Smooth muscle cell (in vitro differentiated cells): Measurements from ENCODE around the gene PEF1. TPM values are rescaled to one million over a fixed set of nuclear protein-coding genes. Genes with fewer than 3 reads are reported as not detected.
A peak's percentile ranks its signal among the peaks of the same experiment; 100 is the strongest.

Source experiments
- DNase-seq: peaks from one replicate; lab custom pipeline; 2025; ENCODE audit not compliant: unreplicated experiment; lab: John Stamatoyannopoulos, UW
- H2AFZ ChIP-seq: fragments of 200-600 bp; sonication (generic); 2 replicates; pipeline ENCODE4 v1.6.0; 2016; ENCODE audit warnings: antibody characterized with exemption, low read depth, mild to moderate bottlenecking
- H3F3A ChIP-seq: fragments of 200-600 bp; sonication (generic); 2 replicates; pipeline ENCODE4 v1.6.0; 2017; ENCODE audit warnings: antibody characterized with exemption, low read depth
- H3K27ac ChIP-seq: fragments of 200-600 bp; sonication (generic); 2 replicates; pipeline ENCODE4 v1.5.1; 2016; ENCODE audit warnings: low read depth, mild to moderate bottlenecking
- H3K27me3 ChIP-seq: fragments of 200-600 bp; sonication (generic); 2 replicates; pipeline ENCODE4 v1.6.1; 2016; ENCODE audit warnings: low read depth, mild to moderate bottlenecking
- H3K36me3 ChIP-seq: fragments of 200-600 bp; sonication (generic); 2 replicates; pipeline ENCODE4 v1.5.1; 2016; ENCODE audit warnings: low read depth
- H3K4me1 ChIP-seq: fragments of 200-600 bp; sonication (generic); 2 replicates; pipeline ENCODE4 v1.5.1; 2016; ENCODE audit warnings: low read depth
- H3K4me2 ChIP-seq: fragments of 200-600 bp; sonication (generic); 2 replicates; pipeline ENCODE4 v1.6.0; 2016; ENCODE audit warnings: mild to moderate bottlenecking
- H3K4me3 ChIP-seq: fragments of 200-600 bp; sonication (generic); 2 replicates; pipeline ENCODE4 v1.5.1; 2016; ENCODE audit warnings: mild to moderate bottlenecking
- H3K79me2 ChIP-seq: fragments of 200-600 bp; sonication (generic); 2 replicates; pipeline ENCODE4 v1.6.0; 2016; ENCODE audit warnings: low read depth, mild to moderate bottlenecking
- H3K9ac ChIP-seq: fragments of 200-600 bp; sonication (generic); 2 replicates; pipeline ENCODE4 v1.6.0; 2016; ENCODE audit warnings: low read depth
- H3K9me3 ChIP-seq: fragments of 200-600 bp; sonication (generic); replicated peaks from 2 replicates; pipeline ENCODE4 v1.5.1; 2016; ENCODE audit warnings: low read depth
- H4K20me1 ChIP-seq: fragments of 200-600 bp; sonication (generic); 2 replicates; pipeline ENCODE4 v1.6.0; 2016; ENCODE audit warnings: low read depth
- CTCF ChIP-seq: fragments of 200-600 bp; sonication (generic); IDR thresholded peaks from 2 replicates; pipeline ENCODE4 v1.5.1; 2017; ENCODE audit warnings: borderline replicate concordance, mild to moderate bottlenecking, antibody characterized with exemption; ENCODE audit not compliant: insufficient read depth, poor library complexity, severe bottlenecking
- WGBS: methylation state at CpG from one replicate; pipeline ENCODE4 v1.1.7; 2016; ENCODE audit warnings: low lambda C conversion rate; 5-methylcytosine and 5-hydroxymethylcytosine counted together
- polyA plus RNA-seq: library from polyadenylated mRNA; unstranded; fragments of >200 nt; fragmentation: Nextera tagmentation; extraction: Ambion mirVana; gene quantifications from 2 replicates; pipeline ENCODE4 v1.2.1, GENCODE V29; 2016
- total RNA-seq: library from RNA; depleted of rRNA; stranded (reverse); fragments of >200 nt; gene quantifications from 2 replicates; pipeline ENCODE4 v1.2.3, GENCODE V29; 2014

The PEF1 gene
- total and polyA plus RNA-seq, 2 experiments from 2014 or later: 61.4 to 77.1 TPM

- WGBS: 68% methylated on average over 9 of the region's 9 CpGs
- H3K27me3 ChIP-seq: no peaks in the 10 kb centered on the region
- no peaks in the 10 kb centered on the region for H3K9me3 ChIP-seq
- no peak for DNase-seq
- peaks cover 21% of the 10 kb centered on the region for H3F3A ChIP-seq
- peaks cover 7% of the 10 kb centered on the region for H3K4me1 ChIP-seq
- H3K9ac ChIP-seq: no peak overlapping the region
- no peak for TF ChIP-seq CTCF
- H3K4me2 ChIP-seq: no peak overlapping the region
- no peaks in the 10 kb centered on the region for H4K20me1 ChIP-seq
- H3K36me3 ChIP-seq: no peaks in the 10 kb centered on the region
- no peak overlapping the region for H3K27ac ChIP-seq
- no peak overlapping the region for H3K4me3 ChIP-seq
- no peak overlapping the region for H2AFZ ChIP-seq
- peaks cover 6% of the 10 kb centered on the region for H3K79me2 ChIP-seq
Measured at GRCh38 chr1:31648641-31649357, 4.1 kb upstream of the PEF1 start.

GRCh38 chr1:31648190-31648589 lies 3.5 kb upstream of the PEF1 start:
- WGBS: 68% methylated on average over 2 of the region's 2 CpGs
- no peaks in the 10 kb centered on the region for H3K36me3 ChIP-seq
- H3K27me3 ChIP-seq: no peaks in the 10 kb centered on the region
- H3F3A ChIP-seq: peaks cover 21% of the 10 kb centered on the region
- H3K79me2 ChIP-seq: peaks cover 12% of the 10 kb centered on the region
- no peak overlapping the region for H3K9ac ChIP-seq
- H3K4me1 ChIP-seq: peaks cover 12% of the 10 kb centered on the region
- H3K4me3 ChIP-seq: no peak overlapping the region
- H3K27ac ChIP-seq: no peak overlapping the region
- H3K4me2 ChIP-seq: no peak overlapping the region
- H4K20me1 ChIP-seq: no peaks in the 10 kb centered on the region
- TF ChIP-seq CTCF: no peak
- no peak for DNase-seq
- no peak overlapping the region for H2AFZ ChIP-seq
- no peaks in the 10 kb centered on the region for H3K9me3 ChIP-seq

GRCh38 chr1:31647106-31647505 lies 2.4 kb upstream of the PEF1 start:
- Histone ChIP-seq H3K4me1 (peaks cover 12% of the 10 kb centered on the region), H2AFZ (no peak overlapping the region), H3K27ac (peak overlapping the region; percentile 3), H3K4me3 (no peak overlapping the region), H3K9me3 (no peaks in the 10 kb centered on the region), H3K79me2 (peaks cover 21% of the 10 kb centered on the region), H4K20me1 (no peaks in the 10 kb centered on the region), H3K9ac (no peak overlapping the region), H3F3A (peaks cover 14% of the 10 kb centered on the region), H3K4me2 (no peak overlapping the region), H3K36me3 (no peaks in the 10 kb centered on the region), H3K27me3 (no peaks in the 10 kb centered on the region)
- TF ChIP-seq CTCF: no peak
- no peak for DNase-seq
- WGBS: 81% methylated on average over 2 of the region's 2 CpGs
